ENCODE measurements around the gene TNFRSF18.

TNFRSF18 gene

DNA sequence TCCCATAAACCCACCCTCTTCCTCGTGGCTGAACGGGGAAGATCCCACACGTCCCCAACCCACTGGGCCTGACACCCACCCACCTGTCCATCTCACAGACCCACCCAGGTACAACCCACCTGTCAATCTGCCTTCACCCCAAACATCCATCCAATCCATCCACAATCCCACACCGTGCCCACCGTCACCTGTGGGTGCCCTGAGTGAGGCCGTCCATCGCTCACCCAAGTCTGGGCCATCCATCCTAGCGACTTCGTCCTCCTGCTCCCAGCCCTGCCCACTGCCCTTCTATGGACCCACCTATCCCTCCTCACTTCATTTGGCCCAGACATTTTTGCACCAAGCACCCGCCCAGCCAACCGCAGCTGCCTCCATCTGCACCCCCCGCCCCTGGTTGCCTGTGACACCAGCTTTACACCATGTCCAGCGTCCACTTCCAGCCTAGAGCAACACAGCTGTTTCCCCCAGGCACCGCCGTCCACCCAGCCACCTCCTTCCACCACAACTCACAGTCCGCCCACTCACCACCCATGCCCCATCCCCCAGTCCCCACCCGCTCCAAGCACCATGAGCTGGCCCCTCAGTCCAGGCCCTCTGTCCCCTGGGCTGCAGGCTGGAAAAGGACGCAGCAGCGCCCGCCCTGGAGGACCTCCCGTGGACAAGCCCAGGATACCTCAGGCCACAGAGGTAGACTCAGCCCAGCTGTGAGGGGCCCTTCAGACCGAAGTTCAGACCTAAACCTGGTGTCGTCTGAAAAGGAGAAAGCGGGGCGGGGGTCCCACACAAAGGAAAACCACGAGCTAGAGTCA, 25.1 kb downstream of the TNFRSF18 start:
- TF ChIP-seq REST (IDR thresholded peaks at IDR 0.05; ENCODE audit: insufficient read depth in 1 of 2, low read depth in 2 of 2, low read length in 2 of 2) = no peak
- no peak for TF ChIP-seq TAF1 (IDR thresholded peaks at IDR 0.05; ENCODE audit: borderline replicate concordance, insufficient read depth, low read length)
- TF ChIP-seq SIN3A (IDR thresholded peaks at IDR 0.05; ENCODE audit: borderline replicate concordance, insufficient read depth, low read length) = no peak
- no peak for TF ChIP-seq FOXP2 (optimal IDR thresholded peaks at IDR 0.05; ENCODE audit: borderline replicate concordance, extremely low read depth, extremely low read length, insufficient read depth)
- TF ChIP-seq POLR2AphosphoS5 (IDR thresholded peaks at IDR 0.05; ENCODE audit: low read depth, low read length) = no peak

DNA sequence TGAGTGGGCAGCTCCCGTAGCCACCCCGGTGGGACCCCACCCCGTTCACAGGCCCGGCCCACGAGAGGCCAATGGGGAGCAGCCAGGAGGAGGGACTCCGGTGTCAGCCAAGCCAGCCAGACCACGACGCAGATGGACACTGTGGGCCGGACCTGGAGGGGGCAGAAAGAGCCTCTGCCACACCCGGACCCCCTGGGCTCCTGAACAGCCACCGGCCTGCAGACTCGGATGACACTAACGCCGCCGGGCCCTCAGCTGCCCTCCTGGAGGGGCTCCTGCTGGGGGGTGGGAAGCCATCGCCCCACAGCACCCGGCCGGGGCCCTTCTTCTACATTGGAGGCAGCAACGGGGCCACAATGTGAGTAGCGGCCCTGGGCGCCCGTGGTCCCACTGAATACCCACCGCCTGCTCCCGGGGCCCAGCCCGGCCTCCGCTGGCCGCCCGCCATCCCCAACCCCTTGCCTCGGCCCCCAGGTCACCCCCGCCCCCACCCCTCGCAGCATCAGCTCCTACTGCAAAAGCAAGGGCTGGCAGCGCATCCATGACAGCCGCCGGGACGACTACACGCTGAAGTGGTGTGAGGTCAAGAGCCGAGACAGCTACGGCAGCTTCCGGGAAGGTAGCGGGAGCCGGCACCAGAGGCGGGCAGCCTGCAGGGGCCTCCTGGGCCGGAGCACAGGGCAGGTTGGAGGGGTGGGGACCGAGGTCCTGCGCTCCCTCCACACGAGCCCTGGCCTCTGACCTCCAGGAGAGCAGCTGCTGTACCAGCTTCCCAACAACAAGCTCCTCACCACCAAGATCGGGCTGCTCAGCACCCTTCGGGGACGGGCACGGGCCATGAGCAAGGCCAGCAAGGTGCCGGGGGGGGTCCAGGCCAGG, 26.2 kb downstream of the TNFRSF18 start:
- no peak for TF ChIP-seq SIN3A (IDR thresholded peaks at IDR 0.05; ENCODE audit: borderline replicate concordance, insufficient read depth, low read length)
- TF ChIP-seq REST (IDR thresholded peaks at IDR 0.05; ENCODE audit: insufficient read depth in 1 of 2, low read depth in 2 of 2, low read length in 2 of 2) = no peak
- TF ChIP-seq FOXP2 (optimal IDR thresholded peaks at IDR 0.05; ENCODE audit: borderline replicate concordance, extremely low read depth, extremely low read length, insufficient read depth) = no peak
- no peak for TF ChIP-seq POLR2AphosphoS5 (IDR thresholded peaks at IDR 0.05; ENCODE audit: low read depth, low read length)
- TF ChIP-seq TAF1 (IDR thresholded peaks at IDR 0.05; ENCODE audit: borderline replicate concordance, insufficient read depth, low read length) = no peak

DNA sequence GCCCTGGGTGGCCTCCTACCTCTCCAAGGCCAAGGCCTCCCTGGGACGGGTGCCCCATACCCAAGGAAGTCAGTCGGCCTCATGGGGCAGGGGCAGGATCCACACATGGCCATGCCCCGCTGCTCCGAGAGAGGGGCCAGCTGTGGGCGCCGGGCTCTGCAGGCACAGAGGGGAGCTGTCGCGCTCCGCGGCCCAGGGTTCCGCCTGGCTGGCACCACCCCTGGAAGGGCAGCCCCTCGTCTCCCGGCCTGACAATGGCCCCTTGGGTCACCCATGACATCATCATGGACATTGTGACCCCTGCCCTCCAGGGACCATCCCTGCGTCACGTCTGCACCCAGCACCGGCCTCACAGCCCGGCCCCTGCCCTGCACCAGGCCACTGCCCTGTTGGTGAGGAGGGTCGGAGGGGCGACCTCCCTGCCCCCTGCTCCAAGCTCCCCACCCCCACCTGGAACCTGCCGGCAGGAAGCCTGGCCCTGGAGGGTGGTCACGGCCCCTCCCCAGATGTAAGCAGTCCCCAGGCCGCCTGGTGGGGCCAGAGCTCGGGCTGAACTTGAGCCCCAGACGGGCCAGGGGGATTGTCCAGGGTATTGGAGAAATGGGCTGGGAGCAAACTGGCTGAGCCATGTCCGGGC, 26.9 kb downstream of the TNFRSF18 start:
- TF ChIP-seq TAF1 (IDR thresholded peaks at IDR 0.05; ENCODE audit: borderline replicate concordance, insufficient read depth, low read length) (no peak), REST (IDR thresholded peaks at IDR 0.05; ENCODE audit: insufficient read depth in 1 of 2, low read depth in 2 of 2, low read length in 2 of 2) (no peak), SIN3A (IDR thresholded peaks at IDR 0.05; ENCODE audit: borderline replicate concordance, insufficient read depth, low read length) (no peak), FOXP2 (optimal IDR thresholded peaks at IDR 0.05; ENCODE audit: borderline replicate concordance, extremely low read depth, extremely low read length, insufficient read depth) (no peak), POLR2AphosphoS5 (IDR thresholded peaks at IDR 0.05; ENCODE audit: low read depth, low read length) (no peak)

GRCh38 chr1:1178794-1179331, 27.5 kb downstream of the TNFRSF18 start:
- TF ChIP-seq TAF1 (IDR thresholded peaks at IDR 0.05; ENCODE audit: borderline replicate concordance, insufficient read depth, low read length) (no peak), POLR2AphosphoS5 (IDR thresholded peaks at IDR 0.05; ENCODE audit: low read depth, low read length) (no peak), SIN3A (IDR thresholded peaks at IDR 0.05; ENCODE audit: borderline replicate concordance, insufficient read depth, low read length) (no peak), REST (IDR thresholded peaks at IDR 0.05; ENCODE audit: insufficient read depth in 1 of 2, low read depth in 2 of 2, low read length in 2 of 2) (no peak), FOXP2 (optimal IDR thresholded peaks at IDR 0.05; ENCODE audit: borderline replicate concordance, extremely low read depth, extremely low read length, insufficient read depth) (no peak)

All from PFSK-1 (cell line).